Skeletal muscle tissue (tissue), 4 donors: ENCODE results near the gene SRPK2. TPM values are rescaled to one million over a fixed set of nuclear protein-coding genes. Genes with fewer than 3 reads are reported as not detected.

Experiments used
- H3K27ac ChIP-seq: one replicate; pipeline ENCODE4 v1.7.0; 2013; ENCODE audit warnings: mild to moderate bottlenecking, low read depth, low read length, inconsistent platforms
- H3K27me3 ChIP-seq, 3 donors: one replicate each; pipeline ENCODE4 v1.7.0; 2013; ENCODE audit warnings: low read length in 3 of 3; ENCODE audit not compliant: control insufficient read depth in 3 of 3, insufficient read depth in 3 of 3
- H3K36me3 ChIP-seq, 3 donors: one replicate each; pipeline ENCODE4 v1.7.0; 2013; ENCODE audit warnings: low read length in 3 of 3; ENCODE audit not compliant: control insufficient read depth in 3 of 3, insufficient read depth in 3 of 3
- H3K4me1 ChIP-seq, 3 donors: one replicate each; pipeline ENCODE4 v1.7.0; 2013; ENCODE audit warnings: low read length in 3 of 3, mild to moderate bottlenecking in 3 of 3; ENCODE audit not compliant: control insufficient read depth in 3 of 3, insufficient read depth in 3 of 3
- H3K4me3 ChIP-seq, 3 donors: one replicate each; pipeline ENCODE4 v1.7.0; 2013; ENCODE audit warnings: low read length in 3 of 3
- H3K9ac ChIP-seq, 3 donors: one replicate each; pipeline ENCODE4 v1.7.0; 2013; ENCODE audit warnings: low read length in 3 of 3, mild to moderate bottlenecking in 3 of 3, moderate library complexity in 2 of 3, low read depth in 1 of 3
- H3K9me3 ChIP-seq, 3 donors: one replicate each; pipeline ENCODE4 v1.7.0; 2013; ENCODE audit warnings: low read length in 3 of 3; ENCODE audit not compliant: control insufficient read depth in 3 of 3
- total RNA-seq: library from RNA; depleted of rRNA; stranded (reverse); fragments of >200 nt; gene quantifications from one replicate; pipeline ENCODE4 v1.2.3, GENCODE V29; 2014
- donor health status: Osteomylitis.

SRPK2 gene
- total RNA-seq, 1 donor from 2014 or later: 73.6 TPM

DNA sequence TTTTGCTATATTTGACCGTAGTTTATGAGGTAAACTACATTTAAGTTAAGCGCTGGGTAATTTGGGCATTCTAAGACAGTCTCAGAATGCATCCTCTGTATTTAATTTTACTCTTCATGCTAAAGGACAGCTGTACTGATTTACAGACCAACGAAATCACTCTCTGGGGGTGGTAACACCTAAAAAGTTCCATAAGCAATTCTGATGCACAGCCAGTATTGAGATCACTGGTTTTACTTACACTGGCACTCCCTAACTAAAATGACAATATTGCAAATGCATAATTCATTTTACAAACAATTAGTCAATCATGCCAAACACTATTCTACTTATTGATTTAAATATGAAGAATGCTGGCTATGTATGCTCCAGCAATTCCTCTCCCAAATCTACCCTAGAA lies 102.3 kb downstream of the SRPK2 start:
- Histone ChIP-seq H3K9me3 (no peaks in the 10 kb centered on the region), H3K27me3 (no peaks in the 10 kb centered on the region), H3K9ac (no peak overlapping the region), H3K36me3 (no peaks in the 10 kb centered on the region), H3K4me1 (peaks cover 0 to 5% (median 0%) of the 10 kb centered on the region in 3 donors), H3K27ac (no peak overlapping the region), H3K4me3 (no peak overlapping the region)

GRCh38 chr7:105285118-105285874 lies 103.4 kb downstream of the SRPK2 start:
- H3K36me3 ChIP-seq: no peaks in the 10 kb centered on the region
- H3K4me3 ChIP-seq: no peak overlapping the region
- no peak overlapping the region for H3K27ac ChIP-seq
- H3K4me1 ChIP-seq: peaks cover 0 to 5% (median 0%) of the 10 kb centered on the region in 3 donors
- no peak overlapping the region for H3K9ac ChIP-seq
- H3K9me3 ChIP-seq: no peaks in the 10 kb centered on the region
- no peaks in the 10 kb centered on the region for H3K27me3 ChIP-seq

- Histone ChIP-seq H3K9me3 (no peaks in the 10 kb centered on the region), H3K27me3 (no peaks in the 10 kb centered on the region), H3K9ac (no peak overlapping the region), H3K27ac (no peak overlapping the region), H3K4me1 (peaks cover 0 to 7% (median 0%) of the 10 kb centered on the region in 3 donors), H3K36me3 (no peaks in the 10 kb centered on the region), H3K4me3 (no peak overlapping the region)
These were observed 104.7 kb downstream of the SRPK2 start for GRCh38 chr7:105284014-105284413.

DNA sequence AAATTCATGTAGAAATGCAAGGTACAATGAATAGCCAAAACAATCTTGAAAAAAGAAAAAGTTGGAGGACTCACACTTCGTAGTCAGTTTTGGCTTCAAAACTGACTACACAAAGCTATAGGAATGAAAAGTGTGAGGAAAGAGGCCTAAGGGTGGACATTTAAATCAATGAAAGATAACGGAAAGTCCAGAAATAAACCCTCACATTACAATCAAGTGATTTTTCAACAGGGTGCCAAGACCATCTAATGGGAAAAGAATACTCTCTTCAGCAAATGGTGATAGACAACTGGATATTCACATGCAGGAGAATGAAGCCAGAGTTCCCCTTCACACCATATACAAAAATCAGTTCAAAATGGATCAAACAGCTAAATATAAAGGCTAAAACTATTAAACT lies 106.8 kb downstream of the SRPK2 start:
- Histone ChIP-seq H3K27ac (no peak overlapping the region), H3K9me3 (no peaks in the 10 kb centered on the region), H3K9ac (no peak overlapping the region), H3K36me3 (no peaks in the 10 kb centered on the region), H3K27me3 (no peaks in the 10 kb centered on the region), H3K4me1 (peaks cover 0 to 7% (median 0%) of the 10 kb centered on the region in 3 donors), H3K4me3 (no peak overlapping the region)

GRCh38 chr7:105279688-105280007 lies 109.1 kb downstream of the SRPK2 start:
- no peak overlapping the region for H3K9ac ChIP-seq

DNA sequence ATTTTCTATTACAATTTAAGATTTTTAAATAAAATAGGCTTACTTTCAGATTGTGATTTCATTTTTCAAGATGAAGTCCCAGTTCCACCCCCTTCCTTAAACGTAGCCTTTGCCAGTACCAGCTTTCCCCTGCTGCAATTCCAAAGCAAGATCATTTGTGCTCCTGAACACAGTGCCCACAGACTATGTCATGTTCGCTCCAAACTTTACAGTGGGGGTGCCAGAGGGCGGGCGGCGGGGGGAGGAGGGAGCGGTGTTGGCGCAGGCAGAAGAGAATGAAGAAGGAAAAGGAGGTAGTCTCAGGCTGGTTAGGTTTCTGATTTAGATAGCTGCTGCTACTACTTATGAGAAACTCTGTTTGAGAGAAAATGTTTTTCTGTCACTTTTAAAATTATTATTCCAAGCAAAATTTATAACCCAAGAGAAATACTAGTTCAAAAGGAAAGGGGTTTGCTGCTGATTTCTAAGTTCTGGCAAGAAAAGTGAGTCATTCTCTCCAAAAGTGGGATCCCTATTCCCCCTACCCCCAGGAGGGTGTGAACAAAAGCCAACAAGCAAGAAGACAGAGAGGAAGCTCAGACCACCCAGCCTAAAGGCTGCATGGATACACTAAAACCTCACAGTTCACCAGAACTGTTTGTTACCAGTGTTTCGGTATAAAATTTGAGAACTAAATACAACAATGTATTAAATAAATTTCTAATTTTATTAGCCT lies 109.6 kb downstream of the SRPK2 start:
- Histone ChIP-seq H3K9ac (no peak overlapping the region), H3K27me3 (no peaks in the 10 kb centered on the region)

More at GRCh38 chr7:105279688-105280007, 109.1 kb downstream of the SRPK2 start:
- H3K4me3 ChIP-seq: no peak overlapping the region
- H3K9me3 ChIP-seq: no peaks in the 10 kb centered on the region
- H3K27me3 ChIP-seq: no peaks in the 10 kb centered on the region
- peaks cover 0 to 7% (median 0%) of the 10 kb centered on the region in 3 donors for H3K4me1 ChIP-seq
- no peak overlapping the region for H3K27ac ChIP-seq
- no peaks in the 10 kb centered on the region for H3K36me3 ChIP-seq

GRCh38 chr7:105278565-105278964 lies 110.2 kb downstream of the SRPK2 start:
- Histone ChIP-seq H3K27me3 (no peaks in the 10 kb centered on the region), H3K36me3 (no peaks in the 10 kb centered on the region), H3K9me3 (no peaks in the 10 kb centered on the region), H3K9ac (no peak overlapping the region), H3K4me3 (no peak overlapping the region), H3K27ac (no peak overlapping the region), H3K4me1 (peaks cover 0 to 7% (median 0%) of the 10 kb centered on the region in 3 donors)

More for the DNA sequence above, 109.6 kb downstream of the SRPK2 start:
- Histone ChIP-seq H3K27ac (no peak overlapping the region), H3K4me1 (peaks cover 0 to 7% (median 0%) of the 10 kb centered on the region in 3 donors), H3K9me3 (no peaks in the 10 kb centered on the region), H3K36me3 (no peaks in the 10 kb centered on the region), H3K4me3 (no peak overlapping the region)

DNA sequence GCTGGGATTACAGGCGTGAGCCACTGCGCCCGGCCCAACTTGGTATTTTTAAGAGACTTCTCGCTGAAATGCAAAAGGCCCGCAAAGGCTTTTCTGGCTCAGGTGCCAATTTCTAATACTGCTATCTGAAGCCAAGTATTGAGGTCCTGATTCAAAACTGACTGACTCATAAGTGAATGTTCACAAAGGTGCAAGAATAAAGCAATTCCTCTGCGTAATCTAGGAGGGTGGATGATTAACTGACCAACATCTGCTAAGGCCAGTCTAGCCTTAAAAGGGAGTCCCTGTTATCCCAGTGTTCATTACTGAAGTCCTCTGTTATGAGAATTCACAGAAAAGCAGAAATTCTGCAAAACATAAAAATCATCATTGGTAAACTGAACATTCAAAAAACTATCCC lies 111.4 kb downstream of the SRPK2 start:
- Histone ChIP-seq H3K27ac (no peak overlapping the region), H3K9me3 (no peaks in the 10 kb centered on the region), H3K4me3 (no peak overlapping the region), H3K27me3 (no peaks in the 10 kb centered on the region), H3K36me3 (no peaks in the 10 kb centered on the region), H3K9ac (no peak overlapping the region), H3K4me1 (peaks cover 0 to 7% (median 0%) of the 10 kb centered on the region in 3 donors)

GRCh38 chr7:105270117-105270516 lies 118.6 kb downstream of the SRPK2 start:
- Histone ChIP-seq H3K27me3 (no peaks in the 10 kb centered on the region), H3K36me3 (no peaks in the 10 kb centered on the region), H3K27ac (peak overlapping the region; percentile 87), H3K9me3 (no peaks in the 10 kb centered on the region), H3K9ac (peak overlapping the region in 1 of 3 donors; percentile 90), H3K4me1 (peaks cover 6 to 16% (median 7%) of the 10 kb centered on the region in 3 donors), H3K4me3 (no peak overlapping the region)

DNA sequence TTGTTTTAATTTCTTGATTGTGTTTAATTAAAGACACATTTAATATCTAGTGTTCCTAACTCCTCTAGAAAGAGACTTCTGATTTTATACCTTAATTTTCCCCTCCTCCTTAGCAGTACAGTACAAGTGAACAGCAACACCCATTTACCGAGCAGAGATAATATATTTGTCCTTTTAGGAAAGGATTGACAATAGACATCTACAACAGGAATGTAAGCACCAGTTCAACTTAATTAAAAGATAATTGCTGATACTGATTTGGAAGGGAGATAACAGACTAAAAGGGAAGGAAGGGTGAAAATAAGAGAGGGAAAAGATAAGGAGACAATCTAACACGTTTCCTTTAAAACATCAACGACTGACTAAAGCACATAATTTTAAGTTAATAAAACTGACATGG lies 119.3 kb downstream of the SRPK2 start:
- H3K9me3 ChIP-seq: no peaks in the 10 kb centered on the region
- H3K36me3 ChIP-seq: no peaks in the 10 kb centered on the region
- H3K27ac ChIP-seq: peak overlapping the region; percentile 87
- H3K4me1 ChIP-seq: peaks cover 6 to 16% (median 7%) of the 10 kb centered on the region in 3 donors
- peak overlapping the region; percentile 70 to 83 (median 76) for H3K4me3 ChIP-seq
- H3K9ac ChIP-seq: peak overlapping the region; percentile 74 to 90 (median 75)
- no peaks in the 10 kb centered on the region for H3K27me3 ChIP-seq
